Heart right ventricle (tissue), 16 donors: ENCODE measurements around the gene ZNF138. TPM values are rescaled to one million over a fixed set of nuclear protein-coding genes. Genes with fewer than 3 reads are reported as not detected.
"Not testable (repeated sequence)": the region's sequence is repeated elsewhere in the genome, so short reads cannot be mapped to it uniquely, and the experiment has no call there.

Experiments
- ATAC-seq, 8 donors: fragments of 200-7000 bp; cut with Tn5 transposase; one replicate each; pipeline ENCODE4 v1.9.1; 2020; ENCODE audit warnings: mild to moderate bottlenecking in 8 of 8, moderate library complexity in 8 of 8, moderate number of reproducible peaks in 1 of 8
- DNase-seq, 2 donors: peaks; one replicate each; pipeline ENCODE4 v3.0.0-alpha.2; 2020
- H3K27ac ChIP-seq, 10 donors: fragments of 200-600 bp; sonication (generic) in 2 of 10; one replicate each; pipeline versions ENCODE4 v1.5.0 to v1.8.0; 2020 to 2022; ENCODE audit warnings: mild to moderate bottlenecking in 3 of 10
- H3K27me3 ChIP-seq, 7 donors: fragments of 200-600 bp; one replicate each; pipeline ENCODE4 v1.8.0; 2021 to 2022; ENCODE audit warnings: mild to moderate bottlenecking in 2 of 7
- H3K36me3 ChIP-seq, 9 donors: fragments of 200-600 bp; sonication (generic) in 1 of 9; one replicate each; pipeline versions ENCODE4 v1.5.0 to v1.8.0; 2020 to 2022; ENCODE audit warnings: mild to moderate bottlenecking in 2 of 9
- H3K4me1 ChIP-seq, 9 donors: fragments of 200-600 bp; sonication (generic) in 1 of 9; one replicate each; pipeline versions ENCODE4 v1.5.0 to v1.8.0; 2020 to 2022; ENCODE audit warnings: mild to moderate bottlenecking in 4 of 9
- H3K4me3 ChIP-seq, 10 donors: fragments of 200-600 bp; sonication (generic) in 2 of 10; one replicate each; pipeline versions ENCODE4 v1.5.0 to v1.8.0; 2020 to 2022; ENCODE audit warnings: mild to moderate bottlenecking in 7 of 10, moderate library complexity in 2 of 10
- H3K9me3 ChIP-seq, 11 donors: fragments of 200-600 bp in 10 of 11; sonication (generic) in 2 of 11; one replicate each; pipeline versions ENCODE4 v1.5.0 to v1.8.0; 2013 to 2022; ENCODE audit warnings: mild to moderate bottlenecking in 2 of 11, control low read depth in 1 of 11, moderate library complexity in 1 of 11
- CTCF ChIP-seq, 9 donors: fragments of 200-600 bp; sonication (generic) in 2 of 9; IDR thresholded peaks; one replicate each; pipeline versions ENCODE4 v1.5.0 to v1.8.0; 2021 to 2022; ENCODE audit warnings: antibody characterized with exemption in 9 of 9, mild to moderate bottlenecking in 5 of 9, moderate library complexity in 1 of 9
- WGBS, 2 donors: extraction: QIAGEN DNeasy Blood & Tissue Kit; methylation state at CpG; one replicate each; pipeline ENCODE4 v1.1.7; 2013; ENCODE audit warnings: inconsistent platforms in 1 of 2; 5-methylcytosine and 5-hydroxymethylcytosine counted together
- intact Hi-C, 10 donors: fragments of 100-400 bp; cut with DNase I; formaldehyde crosslinking; loops; one replicate each; pipeline versions ENCODE4 v1.11.1 to v1.14.2; 2022
- polyA plus RNA-seq, 2 donors: library from polyadenylated mRNA; stranded (reverse); fragments of 200-250 nt; gene quantifications; one replicate each; pipeline ENCODE4 v1.2.3, GENCODE V29; 2013
- total RNA-seq, 10 donors: library from RNA; stranded (reverse); fragmentation: NEBNext Ultra II Directional in 3 of 10; extraction: Animal tissue kit (Norgen Biotek cat#: 25700) in 3 of 10; gene quantifications; one replicate each; pipeline versions ENCODE4 v1.2.1 to v1.2.4, GENCODE V29; 2021 to 2023
- donor health status: Arrhythmogenic right ventricular cardiomyopathy.
- donor health status: ischemic (EF 13 %, LVEDD 7.1; RV severe dilation, severe dysfunction).
- donor health status: healthy with polysubstance abuse.
- donor health status: DM: no; HTN: yes; CAD: no.
- donor health status: DM: no; HTN: no; CAD: no.
- donor health status: ischemic (EF 25% LVEDD 6.9; RV normal size, moderate dysfunction).
- donor health status: ischemic (EF 25% LVEDD 5.7; RV mildly dilated, moderate dysfunction).
- donor health status: healthy.
- donor health status: DM: yes; HTN: yes; CAD: no.
- donor health status: Ischemic cardiomyopathy.
- donor health status: ischemic (EF 35%, LVEDD 5.7; RV mildly dilated, moderate dysfunction).
- donor health status: nonischemic (EF 11% LVEDD 7.7; RV severe dilation, severe dysfunction).
- donor health status: DM: yes; HTN: yes; CAD: no.
- donor health status: PGD.
- donor health status: ischemic (EF 29% LVEDD 5.4; RV normal size, mild dysfunction).
- donor health status: nonischemic (EF 23%, LVEDD 6.1; RV moderate dilation, normal function).

The ZNF138 gene
- total and polyA plus RNA-seq, 12 donors, result 1.4 to 9.1 (median 5.1) TPM

DNA sequence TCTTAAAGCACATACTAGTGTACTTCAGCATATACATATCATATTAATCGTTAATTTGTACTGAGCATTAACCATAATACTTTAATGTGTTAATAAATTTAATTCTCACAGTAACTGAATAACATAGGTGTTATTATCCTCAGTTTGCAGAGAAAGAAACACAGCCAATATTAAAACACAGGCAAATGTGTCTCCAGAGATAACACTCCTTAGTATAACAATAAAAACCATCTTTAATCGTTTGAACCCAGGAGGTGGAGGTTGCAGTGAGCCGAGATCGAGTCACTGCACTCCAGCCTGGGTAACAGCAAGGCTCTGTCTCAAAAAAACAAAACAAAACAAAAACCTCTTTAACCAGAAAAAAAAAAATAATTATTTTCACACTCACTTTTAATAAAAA lies 59.5 kb downstream of the ZNF138 start:
- H3K4me3 ChIP-seq, result no peak overlapping the region
- H3K27me3 ChIP-seq, result no peaks in the 10 kb centered on the region
- no peaks in the 10 kb centered on the region for H3K36me3 ChIP-seq
- no peaks in the 10 kb centered on the region for H3K9me3 ChIP-seq
- 83 to 97% methylated on average over 4 of the region's 4 CpGs for WGBS, 2 donors
- TF ChIP-seq CTCF (IDR thresholded peaks at IDR 0.05), result no peak
- no peak overlapping the region for H3K27ac ChIP-seq
- intact Hi-C loops, result no loop called here
- no peak for DNase-seq
- ATAC-seq, result no peak
- H3K4me1 ChIP-seq, result peaks cover 0 to 12% (median 0%) of the 10 kb centered on the region in 9 donors

- H3K27me3 ChIP-seq, result no peaks in the 10 kb centered on the region
- no peak for ATAC-seq
- no peaks in the 10 kb centered on the region for H3K36me3 ChIP-seq
- no peak for TF ChIP-seq CTCF (IDR thresholded peaks at IDR 0.05)
- intact Hi-C loops, result no loop called here
- H3K27ac ChIP-seq, result no peak overlapping the region
- H3K4me3 ChIP-seq, result no peak overlapping the region
- H3K9me3 ChIP-seq, result no peaks in the 10 kb centered on the region
- no peak for DNase-seq
- WGBS, 2 donors, result 86 to 89% methylated on average over 1 of the region's 1 CpG
- peaks cover 0 to 2% (median 0%) of the 10 kb centered on the region in 9 donors for H3K4me1 ChIP-seq
These were observed 60.7 kb downstream of the ZNF138 start for GRCh38 chr7:64854969-64855368.

DNA sequence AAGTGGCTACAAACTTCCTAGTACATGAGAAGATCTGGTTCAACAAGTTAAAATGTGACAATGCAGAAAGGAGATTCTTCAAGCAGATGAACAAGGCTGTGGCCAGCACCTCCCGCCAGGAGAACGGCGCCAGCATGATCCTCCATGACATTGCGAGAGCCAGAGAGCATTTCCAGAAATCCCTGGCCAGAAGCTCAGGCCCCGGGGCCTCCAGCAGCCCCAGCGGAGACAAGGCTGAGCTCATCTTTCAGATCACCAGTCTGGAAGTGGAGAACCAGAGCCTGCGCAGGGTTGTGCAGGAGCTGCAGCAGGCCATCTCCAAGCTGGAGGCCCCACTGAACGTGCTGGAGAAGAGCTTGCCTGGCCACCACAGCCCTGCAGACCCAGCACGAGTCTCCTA lies 68.8 kb downstream of the ZNF138 start:
- Histone ChIP-seq H3K27me3 (peaks cover 0 to 3% (median 0%) of the 10 kb centered on the region in 7 donors), H3K4me1 (no peaks in the 10 kb centered on the region), H3K9me3 (peaks cover 0 to 7% (median 0%) of the 10 kb centered on the region in 11 donors), H3K36me3 (no peaks in the 10 kb centered on the region), H3K27ac (no peak overlapping the region), H3K4me3 (no peak overlapping the region)
- TF ChIP-seq CTCF (IDR thresholded peaks at IDR 0.05), result no peak
- no peak for ATAC-seq
- WGBS, 2 donors, result 84 to 95% methylated on average over 9 of the region's 9 CpGs
- intact Hi-C loops, result no loop called here
- no peak for DNase-seq

DNA sequence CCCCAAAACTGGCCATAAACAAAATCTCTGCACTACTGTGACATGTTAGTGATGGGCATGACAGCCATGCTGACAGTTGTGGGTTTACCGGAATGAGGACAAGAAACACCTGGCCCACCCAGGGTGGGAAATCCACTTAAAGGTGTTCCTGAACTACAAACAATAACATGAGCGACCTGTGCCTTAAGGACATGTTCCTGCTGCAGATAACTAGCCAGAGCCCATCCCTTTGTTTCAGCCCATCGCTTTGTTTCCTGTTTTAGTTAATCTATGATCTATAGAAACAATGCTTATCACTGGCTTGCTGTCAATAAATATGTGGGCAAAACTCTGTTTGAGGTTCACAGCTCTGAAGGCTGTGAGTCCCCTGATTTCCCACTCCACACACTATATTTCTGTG lies 69.3 kb downstream of the ZNF138 start:
- H3K36me3 ChIP-seq, H3K4me3 ChIP-seq, H3K27ac ChIP-seq, H3K9me3 ChIP-seq, ATAC-seq, H3K4me1 ChIP-seq, DNase-seq, H3K27me3 ChIP-seq, intact Hi-C loops: not testable (repeated sequence)
- WGBS, 2 donors, result 91 to 94% methylated on average over 3 of the region's 3 CpGs

DNA sequence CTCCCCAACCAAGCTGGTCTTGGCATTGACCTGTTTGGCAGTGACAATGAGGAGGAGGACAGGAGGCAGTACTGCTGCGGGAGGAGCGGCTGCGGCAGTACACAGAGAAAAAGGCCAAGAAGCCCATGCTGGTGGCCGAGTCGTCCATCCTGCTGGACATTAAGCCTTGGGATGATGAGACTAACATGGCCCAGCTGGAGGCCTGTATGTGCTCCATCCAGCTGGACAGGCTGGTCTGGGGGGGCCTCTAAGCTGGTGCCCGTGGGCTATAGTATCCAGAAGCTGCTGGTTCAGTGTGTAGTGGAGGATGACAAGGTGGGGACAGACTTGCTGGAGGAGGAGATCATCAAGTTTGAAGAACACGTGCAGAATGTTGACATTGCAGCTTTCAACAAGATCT lies 69.7 kb downstream of the ZNF138 start:
- DNase-seq, result no peak
- no peak for ATAC-seq
- Histone ChIP-seq H3K9me3 (peaks cover 0 to 7% (median 0%) of the 10 kb centered on the region in 11 donors), H3K27me3 (peaks cover 0 to 11% (median 0%) of the 10 kb centered on the region in 7 donors), H3K4me1 (no peaks in the 10 kb centered on the region), H3K27ac (no peak overlapping the region), H3K4me3 (no peak overlapping the region), H3K36me3 (no peaks in the 10 kb centered on the region)
- intact Hi-C loops, result no loop called here
- no peak for TF ChIP-seq CTCF (IDR thresholded peaks at IDR 0.05)
- WGBS, 2 donors, result 79 to 83% methylated on average over 7 of the region's 7 CpGs
